ENCODE results near the gene FAM50B. TPM values are rescaled to one million over a fixed set of nuclear protein-coding genes. Genes with fewer than 3 reads are reported as not detected.

The FAM50B gene
- total RNA-seq, 2 donors from 2014 or later: 3.2 to 3.9 TPM

DNA sequence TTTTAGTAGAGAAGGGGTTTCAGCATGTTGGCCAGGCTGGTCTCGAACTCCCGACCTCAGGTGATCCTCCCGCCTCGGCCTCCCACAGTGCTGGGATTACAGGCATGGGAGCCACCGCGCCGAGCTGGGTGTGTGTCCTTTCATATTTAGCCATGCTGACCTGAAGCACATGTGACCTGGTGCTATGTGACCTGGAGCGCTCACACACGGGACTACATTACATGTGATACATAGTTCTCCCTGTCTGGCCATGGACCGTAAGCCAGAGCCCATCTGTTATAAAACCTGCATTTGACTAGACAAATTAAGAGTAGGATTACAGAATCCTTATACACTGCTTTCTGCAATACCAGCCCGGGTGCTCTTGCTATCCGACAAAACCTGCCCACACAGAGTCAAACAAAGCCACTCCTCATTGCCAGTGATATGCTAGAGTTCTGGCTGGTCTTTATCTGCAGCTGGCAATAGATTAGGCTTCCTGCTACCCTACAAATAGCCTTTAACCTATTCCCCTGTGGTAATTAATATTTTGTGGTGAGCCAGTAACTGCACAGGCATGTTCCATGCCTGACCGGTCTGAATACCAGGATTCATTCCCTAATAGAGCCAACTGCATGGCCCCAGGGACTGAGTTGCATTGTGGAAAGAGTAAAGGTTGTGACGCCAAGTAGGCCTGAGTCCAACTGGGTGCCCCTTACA lies 26.3 kb upstream of the FAM50B start:
- TF ChIP-seq, protein P1, sequence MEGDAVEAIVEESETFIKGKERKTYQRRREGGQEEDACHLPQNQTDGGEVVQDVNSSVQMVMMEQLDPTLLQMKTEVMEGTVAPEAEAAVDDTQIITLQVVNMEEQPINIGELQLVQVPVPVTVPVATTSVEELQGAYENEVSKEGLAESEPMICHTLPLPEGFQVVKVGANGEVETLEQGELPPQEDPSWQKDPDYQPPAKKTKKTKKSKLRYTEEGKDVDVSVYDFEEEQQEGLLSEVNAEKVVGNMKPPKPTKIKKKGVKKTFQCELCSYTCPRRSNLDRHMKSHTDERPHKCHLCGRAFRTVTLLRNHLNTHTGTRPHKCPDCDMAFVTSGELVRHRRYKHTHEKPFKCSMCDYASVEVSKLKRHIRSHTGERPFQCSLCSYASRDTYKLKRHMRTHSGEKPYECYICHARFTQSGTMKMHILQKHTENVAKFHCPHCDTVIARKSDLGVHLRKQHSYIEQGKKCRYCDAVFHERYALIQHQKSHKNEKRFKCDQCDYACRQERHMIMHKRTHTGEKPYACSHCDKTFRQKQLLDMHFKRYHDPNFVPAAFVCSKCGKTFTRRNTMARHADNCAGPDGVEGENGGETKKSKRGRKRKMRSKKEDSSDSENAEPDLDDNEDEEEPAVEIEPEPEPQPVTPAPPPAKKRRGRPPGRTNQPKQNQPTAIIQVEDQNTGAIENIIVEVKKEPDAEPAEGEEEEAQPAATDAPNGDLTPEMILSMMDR (IDR thresholded peaks at IDR 0.05): no peak

GRCh38 chr6:3823671-3824070 lies 25.5 kb upstream of the FAM50B start:
- H3K9ac ChIP-seq (ENCODE audit: low read depth in 2 of 2, low read length in 2 of 2): no peak overlapping the region
- H3K4me3 ChIP-seq: no peak overlapping the region
- H3K27ac ChIP-seq: no peak overlapping the region
- H3K36me3 ChIP-seq: no peaks in the 10 kb centered on the region
- TF ChIP-seq, protein P1 (IDR thresholded peaks at IDR 0.05): no peak
- no peaks in the 10 kb centered on the region for H3K27me3 ChIP-seq
- intact Hi-C loops (cut with DNase I): no loop called here
- H3K9me3 ChIP-seq: no peaks in the 10 kb centered on the region
- no peak for DNase-seq
- H3K4me1 ChIP-seq: no peaks in the 10 kb centered on the region

More for the DNA sequence above, 26.3 kb upstream of the FAM50B start:
- Histone ChIP-seq H3K4me3 (no peak overlapping the region), H3K9ac (ENCODE audit: low read depth in 2 of 2, low read length in 2 of 2) (no peak overlapping the region), H3K36me3 (no peaks in the 10 kb centered on the region), H3K27ac (no peak overlapping the region), H3K9me3 (no peaks in the 10 kb centered on the region), H3K27me3 (no peaks in the 10 kb centered on the region), H3K4me1 (no peaks in the 10 kb centered on the region)
- intact Hi-C loops (cut with DNase I): no loop called here
- no peak for DNase-seq

DNA sequence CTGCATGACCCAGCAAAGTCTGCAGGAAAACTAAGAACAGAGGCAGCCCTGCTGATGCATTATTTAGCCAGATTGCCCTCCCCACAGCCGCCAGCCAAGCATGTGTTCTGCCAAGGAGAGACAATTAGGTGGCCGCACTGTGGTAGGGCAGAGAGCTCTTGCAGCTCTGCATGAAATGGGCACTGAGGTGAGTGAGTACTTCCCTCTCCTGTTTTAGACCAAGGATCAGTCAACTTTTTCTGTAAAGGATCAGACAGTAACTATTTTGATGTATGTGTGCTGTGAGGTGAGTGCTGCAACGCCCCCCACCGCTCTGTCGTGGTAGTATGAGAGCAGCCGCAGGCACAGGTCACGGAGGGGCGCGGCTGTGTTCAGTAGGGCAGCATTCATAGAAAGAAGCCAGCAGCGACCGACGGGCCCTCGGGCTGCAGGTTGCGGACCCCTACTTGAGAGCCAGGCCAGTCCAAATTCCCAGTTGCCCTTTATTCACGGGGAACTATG lies 23.8 kb upstream of the FAM50B start:
- Histone ChIP-seq H3K27me3 (no peaks in the 10 kb centered on the region), H3K27ac (peak overlapping the region; percentile 74), H3K4me3 (no peak overlapping the region), H3K9me3 (no peaks in the 10 kb centered on the region), H3K36me3 (no peaks in the 10 kb centered on the region), H3K9ac (ENCODE audit: low read depth in 2 of 2, low read length in 2 of 2) (no peak overlapping the region), H3K4me1 (no peaks in the 10 kb centered on the region)
- TF ChIP-seq, protein P1 (IDR thresholded peaks at IDR 0.05): no peak
- no peak for DNase-seq
- intact Hi-C loops (cut with DNase I): no loop called here

DNA sequence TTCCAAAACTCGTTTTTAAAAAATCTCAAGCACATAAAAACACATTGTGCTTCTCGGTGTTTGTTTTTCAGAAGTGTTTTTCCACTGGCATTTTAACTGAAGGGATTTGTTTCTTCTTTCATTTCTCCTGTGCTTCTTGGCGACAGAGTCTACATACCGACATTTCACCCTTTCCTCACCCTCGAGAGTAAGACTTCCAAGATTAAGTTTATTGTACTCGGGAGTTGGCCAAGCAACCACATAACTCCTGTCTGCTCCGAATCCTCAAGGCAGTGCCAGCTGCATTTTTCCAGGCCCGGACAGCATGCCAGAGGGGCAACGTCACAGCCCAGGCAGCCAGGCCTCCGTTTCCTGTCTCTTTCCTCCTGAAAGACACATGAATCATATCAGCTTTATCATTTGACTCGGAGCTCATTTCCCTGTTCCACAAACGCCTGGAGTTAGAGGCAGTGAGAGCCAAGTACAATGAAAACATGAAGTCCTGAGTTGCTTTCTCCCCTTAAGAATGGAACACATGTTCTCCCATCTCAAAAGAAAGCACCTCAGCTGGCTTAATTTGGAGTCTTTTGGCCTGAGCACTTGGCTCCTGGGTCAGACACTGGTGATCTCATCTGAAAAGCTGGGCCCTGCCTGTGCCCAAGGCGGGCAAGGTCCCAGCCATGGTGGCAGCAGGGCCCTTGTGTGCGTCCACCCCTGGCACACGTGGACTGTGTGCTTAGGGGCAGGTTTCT lies 23.2 kb upstream of the FAM50B start:
- Histone ChIP-seq H3K27me3 (no peaks in the 10 kb centered on the region), H3K27ac (peak overlapping the region; percentile 74), H3K4me3 (no peak overlapping the region), H3K9me3 (no peaks in the 10 kb centered on the region), H3K36me3 (no peaks in the 10 kb centered on the region), H3K9ac (ENCODE audit: low read depth in 2 of 2, low read length in 2 of 2) (peak overlapping the region in 1 of 2 donors; percentile 50), H3K4me1 (no peaks in the 10 kb centered on the region)
- intact Hi-C loops (cut with DNase I): no loop called here
- TF ChIP-seq, protein P1 (IDR thresholded peaks at IDR 0.05): no peak
- peak; percentile 65 for DNase-seq

DNA sequence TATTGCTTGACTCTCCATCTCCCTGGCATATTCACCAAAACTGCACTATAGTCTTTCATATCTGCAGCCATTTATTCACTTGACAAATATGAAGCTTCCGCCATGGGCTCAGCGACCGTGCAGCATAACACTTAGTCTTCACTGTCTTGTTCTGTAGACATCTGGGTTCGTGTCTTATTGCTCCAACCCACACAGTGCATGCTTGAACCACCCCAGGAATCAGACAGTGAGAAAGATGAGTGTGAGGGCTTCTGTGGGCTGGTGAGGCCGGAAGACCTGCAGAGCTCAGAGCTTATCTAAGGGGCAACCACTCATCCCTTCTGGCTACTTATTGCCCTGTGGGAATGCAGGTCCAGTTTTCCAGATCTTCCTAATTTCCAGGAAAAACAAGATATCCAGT lies 19.9 kb upstream of the FAM50B start:
- TF ChIP-seq, protein P1 (IDR thresholded peaks at IDR 0.05): no peak
- H3K27ac ChIP-seq: no peak overlapping the region
- no peak for DNase-seq

More for the DNA sequence above, 19.9 kb upstream of the FAM50B start:
- Histone ChIP-seq H3K9me3 (no peaks in the 10 kb centered on the region), H3K36me3 (no peaks in the 10 kb centered on the region), H3K27me3 (no peaks in the 10 kb centered on the region), H3K9ac (ENCODE audit: low read depth in 2 of 2, low read length in 2 of 2) (no peak overlapping the region), H3K4me3 (no peak overlapping the region), H3K4me1 (no peaks in the 10 kb centered on the region)
- intact Hi-C loops (cut with DNase I): no loop called here

Data from colonic mucosa (tissue), 4 donors.